ENCODE measurements around the gene AGMO.

GRCh38 chr7:15544050-15544449 is 17.8 kb downstream of the AGMO start:
- TF ChIP-seq, protein P1, sequence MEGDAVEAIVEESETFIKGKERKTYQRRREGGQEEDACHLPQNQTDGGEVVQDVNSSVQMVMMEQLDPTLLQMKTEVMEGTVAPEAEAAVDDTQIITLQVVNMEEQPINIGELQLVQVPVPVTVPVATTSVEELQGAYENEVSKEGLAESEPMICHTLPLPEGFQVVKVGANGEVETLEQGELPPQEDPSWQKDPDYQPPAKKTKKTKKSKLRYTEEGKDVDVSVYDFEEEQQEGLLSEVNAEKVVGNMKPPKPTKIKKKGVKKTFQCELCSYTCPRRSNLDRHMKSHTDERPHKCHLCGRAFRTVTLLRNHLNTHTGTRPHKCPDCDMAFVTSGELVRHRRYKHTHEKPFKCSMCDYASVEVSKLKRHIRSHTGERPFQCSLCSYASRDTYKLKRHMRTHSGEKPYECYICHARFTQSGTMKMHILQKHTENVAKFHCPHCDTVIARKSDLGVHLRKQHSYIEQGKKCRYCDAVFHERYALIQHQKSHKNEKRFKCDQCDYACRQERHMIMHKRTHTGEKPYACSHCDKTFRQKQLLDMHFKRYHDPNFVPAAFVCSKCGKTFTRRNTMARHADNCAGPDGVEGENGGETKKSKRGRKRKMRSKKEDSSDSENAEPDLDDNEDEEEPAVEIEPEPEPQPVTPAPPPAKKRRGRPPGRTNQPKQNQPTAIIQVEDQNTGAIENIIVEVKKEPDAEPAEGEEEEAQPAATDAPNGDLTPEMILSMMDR (IDR thresholded peaks at IDR 0.05; ENCODE audit: low read depth, low read length, poor library complexity, severe bottlenecking) = no peak
- TF ChIP-seq EZH2phosphoT487 (IDR thresholded peaks at IDR 0.05; ENCODE audit: borderline replicate concordance, low read length) = no peak
